ENCODE measurements around the gene MTHFD1.

DNA sequence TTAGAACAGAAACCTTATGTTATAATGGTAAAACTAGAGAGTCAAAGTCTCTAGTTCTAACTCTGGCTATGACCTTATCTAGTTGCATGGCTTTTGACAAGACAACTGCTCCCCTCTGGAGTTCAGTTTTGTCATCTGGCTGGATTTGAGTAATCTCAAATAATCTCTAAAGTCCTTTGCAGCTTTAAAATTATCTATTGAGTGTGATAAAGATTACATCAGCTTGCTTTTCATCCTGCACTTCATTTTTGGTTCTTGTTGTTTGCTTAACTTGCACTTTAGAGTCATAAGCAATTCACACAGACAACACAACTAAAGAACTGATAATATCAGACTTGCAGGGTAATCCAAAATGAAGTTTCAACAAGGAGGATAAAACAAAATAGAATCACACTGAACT, 79.4 kb downstream of the MTHFD1 start:
- no peak for TF ChIP-seq POLR2A (IDR thresholded peaks at IDR 0.05)
- TF ChIP-seq, protein P1, sequence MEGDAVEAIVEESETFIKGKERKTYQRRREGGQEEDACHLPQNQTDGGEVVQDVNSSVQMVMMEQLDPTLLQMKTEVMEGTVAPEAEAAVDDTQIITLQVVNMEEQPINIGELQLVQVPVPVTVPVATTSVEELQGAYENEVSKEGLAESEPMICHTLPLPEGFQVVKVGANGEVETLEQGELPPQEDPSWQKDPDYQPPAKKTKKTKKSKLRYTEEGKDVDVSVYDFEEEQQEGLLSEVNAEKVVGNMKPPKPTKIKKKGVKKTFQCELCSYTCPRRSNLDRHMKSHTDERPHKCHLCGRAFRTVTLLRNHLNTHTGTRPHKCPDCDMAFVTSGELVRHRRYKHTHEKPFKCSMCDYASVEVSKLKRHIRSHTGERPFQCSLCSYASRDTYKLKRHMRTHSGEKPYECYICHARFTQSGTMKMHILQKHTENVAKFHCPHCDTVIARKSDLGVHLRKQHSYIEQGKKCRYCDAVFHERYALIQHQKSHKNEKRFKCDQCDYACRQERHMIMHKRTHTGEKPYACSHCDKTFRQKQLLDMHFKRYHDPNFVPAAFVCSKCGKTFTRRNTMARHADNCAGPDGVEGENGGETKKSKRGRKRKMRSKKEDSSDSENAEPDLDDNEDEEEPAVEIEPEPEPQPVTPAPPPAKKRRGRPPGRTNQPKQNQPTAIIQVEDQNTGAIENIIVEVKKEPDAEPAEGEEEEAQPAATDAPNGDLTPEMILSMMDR (IDR thresholded peaks at IDR 0.05) = no peak
- TF ChIP-seq POLR2AphosphoS5 (IDR thresholded peaks at IDR 0.05) = no peak
- TF ChIP-seq EP300 (IDR thresholded peaks at IDR 0.05) = no peak

Measured in gastroesophageal sphincter (tissue), 3 donors.